ENCODE results near the gene HS6ST3. TPM values are rescaled to one million over a fixed set of nuclear protein-coding genes. Genes with fewer than 3 reads are reported as not detected.

HS6ST3 gene
- total and polyA plus RNA-seq, 2 donors (not counting 1 experiment from before 2014, with no cell fraction given): not detected

DNA sequence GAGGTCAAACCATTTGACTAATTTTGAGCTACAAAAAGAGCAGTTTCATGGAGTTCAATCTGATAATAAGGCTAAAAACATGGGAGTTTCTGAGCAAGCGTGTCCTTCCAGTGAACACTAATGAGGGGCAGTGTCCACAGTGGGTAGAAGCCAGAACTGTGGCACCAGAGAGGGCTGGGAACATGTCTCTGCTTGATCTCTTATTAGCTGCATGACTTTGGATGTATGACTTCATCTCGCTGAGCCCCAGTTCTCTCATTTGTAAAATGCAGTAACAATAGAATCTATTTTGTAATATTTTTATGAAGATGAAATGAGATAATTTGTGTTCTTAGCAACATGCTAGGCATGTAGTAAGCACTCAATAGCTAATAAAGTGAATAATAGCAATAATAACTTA is 69.8 kb downstream of the HS6ST3 start:
- no peak overlapping the region for H3K4me3 ChIP-seq (replicated peaks in 1 of 4; ENCODE audit: control extremely low read depth in 1 of 4, insufficient read depth in 1 of 4, low read depth in 3 of 4, low read length in 4 of 4)

DNA sequence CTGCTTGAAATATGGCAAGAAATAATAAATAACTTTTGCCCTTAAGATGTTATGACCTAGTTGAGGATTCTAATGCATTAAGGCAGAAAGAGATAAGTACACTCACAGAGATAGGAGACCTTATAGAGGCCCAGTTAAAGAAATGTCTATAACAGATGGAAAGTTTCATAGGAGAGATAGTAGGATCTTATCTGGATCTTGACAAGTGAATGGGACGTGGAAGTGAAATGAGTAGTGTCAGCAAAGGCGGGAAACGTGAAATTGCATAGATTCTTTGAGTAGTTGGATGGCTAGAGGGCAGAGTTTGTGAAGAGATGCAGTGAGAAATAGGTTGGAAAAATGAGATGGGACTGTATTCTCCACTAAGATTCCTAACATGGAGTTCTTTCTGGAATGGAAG is 71.2 kb downstream of the HS6ST3 start:
- TF ChIP-seq EZH2 (IDR thresholded peaks at IDR 0.05; ENCODE audit: low read length, missing control alignments): no peak
- TF ChIP-seq, protein P1, sequence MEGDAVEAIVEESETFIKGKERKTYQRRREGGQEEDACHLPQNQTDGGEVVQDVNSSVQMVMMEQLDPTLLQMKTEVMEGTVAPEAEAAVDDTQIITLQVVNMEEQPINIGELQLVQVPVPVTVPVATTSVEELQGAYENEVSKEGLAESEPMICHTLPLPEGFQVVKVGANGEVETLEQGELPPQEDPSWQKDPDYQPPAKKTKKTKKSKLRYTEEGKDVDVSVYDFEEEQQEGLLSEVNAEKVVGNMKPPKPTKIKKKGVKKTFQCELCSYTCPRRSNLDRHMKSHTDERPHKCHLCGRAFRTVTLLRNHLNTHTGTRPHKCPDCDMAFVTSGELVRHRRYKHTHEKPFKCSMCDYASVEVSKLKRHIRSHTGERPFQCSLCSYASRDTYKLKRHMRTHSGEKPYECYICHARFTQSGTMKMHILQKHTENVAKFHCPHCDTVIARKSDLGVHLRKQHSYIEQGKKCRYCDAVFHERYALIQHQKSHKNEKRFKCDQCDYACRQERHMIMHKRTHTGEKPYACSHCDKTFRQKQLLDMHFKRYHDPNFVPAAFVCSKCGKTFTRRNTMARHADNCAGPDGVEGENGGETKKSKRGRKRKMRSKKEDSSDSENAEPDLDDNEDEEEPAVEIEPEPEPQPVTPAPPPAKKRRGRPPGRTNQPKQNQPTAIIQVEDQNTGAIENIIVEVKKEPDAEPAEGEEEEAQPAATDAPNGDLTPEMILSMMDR (conservative IDR thresholded peaks at IDR 0.05 in 1 of 2, IDR thresholded peaks at IDR 0.05 in 1 of 2; ENCODE audit: low read depth in 1 of 2, low read length in 2 of 2): no peak
- Histone ChIP-seq H3K9me3 (ENCODE audit: control insufficient read depth, insufficient read depth, low read depth, low read length) (no peaks in the 10 kb centered on the region), H3K4me2 (ENCODE audit: extremely low read depth, insufficient read depth, low read length) (no peak overlapping the region), H2AFZ (ENCODE audit: low read length) (no peak overlapping the region), H3K4me1 (ENCODE audit: control insufficient read depth, extremely low read depth, insufficient read depth, low read length) (no peaks in the 10 kb centered on the region), H3K27me3 (ENCODE audit: control insufficient read depth, insufficient read depth, low read length) (no peaks in the 10 kb centered on the region), H3K79me2 (ENCODE audit: control insufficient read depth, insufficient read depth, low read length) (no peaks in the 10 kb centered on the region), H3K9ac (ENCODE audit: insufficient read depth, low read length) (no peak overlapping the region), H3K27ac (ENCODE audit: insufficient read depth, low read length) (no peak overlapping the region), H3K36me3 (ENCODE audit: control insufficient read depth, insufficient read depth, low read length) (no peaks in the 10 kb centered on the region), H4K20me1 (ENCODE audit: control insufficient read depth, extremely low read depth, insufficient read depth, low read length) (no peaks in the 10 kb centered on the region), H3K4me3 (replicated peaks in 1 of 4; ENCODE audit: control extremely low read depth in 1 of 4, insufficient read depth in 1 of 4, low read depth in 3 of 4, low read length in 4 of 4) (no peak overlapping the region)
- DNase-seq (ENCODE audit: low read depth in 2 of 2): no peak

More for the DNA sequence above, 69.8 kb downstream of the HS6ST3 start:
- TF ChIP-seq EZH2 (IDR thresholded peaks at IDR 0.05; ENCODE audit: low read length, missing control alignments): no peak
- TF ChIP-seq, protein P1 (conservative IDR thresholded peaks at IDR 0.05 in 1 of 2, IDR thresholded peaks at IDR 0.05 in 1 of 2; ENCODE audit: low read depth in 1 of 2, low read length in 2 of 2): no peak
- Histone ChIP-seq H3K9ac (ENCODE audit: insufficient read depth, low read length) (no peak overlapping the region), H3K36me3 (ENCODE audit: control insufficient read depth, insufficient read depth, low read length) (no peaks in the 10 kb centered on the region), H3K27ac (ENCODE audit: insufficient read depth, low read length) (no peak overlapping the region), H3K9me3 (ENCODE audit: control insufficient read depth, insufficient read depth, low read depth, low read length) (no peaks in the 10 kb centered on the region), H3K79me2 (ENCODE audit: control insufficient read depth, insufficient read depth, low read length) (no peaks in the 10 kb centered on the region), H4K20me1 (ENCODE audit: control insufficient read depth, extremely low read depth, insufficient read depth, low read length) (no peaks in the 10 kb centered on the region), H2AFZ (ENCODE audit: low read length) (no peak overlapping the region), H3K27me3 (ENCODE audit: control insufficient read depth, insufficient read depth, low read length) (no peaks in the 10 kb centered on the region), H3K4me1 (ENCODE audit: control insufficient read depth, extremely low read depth, insufficient read depth, low read length) (no peaks in the 10 kb centered on the region), H3K4me2 (ENCODE audit: extremely low read depth, insufficient read depth, low read length) (no peak overlapping the region)
- DNase-seq (ENCODE audit: low read depth in 2 of 2): no peak

DNA sequence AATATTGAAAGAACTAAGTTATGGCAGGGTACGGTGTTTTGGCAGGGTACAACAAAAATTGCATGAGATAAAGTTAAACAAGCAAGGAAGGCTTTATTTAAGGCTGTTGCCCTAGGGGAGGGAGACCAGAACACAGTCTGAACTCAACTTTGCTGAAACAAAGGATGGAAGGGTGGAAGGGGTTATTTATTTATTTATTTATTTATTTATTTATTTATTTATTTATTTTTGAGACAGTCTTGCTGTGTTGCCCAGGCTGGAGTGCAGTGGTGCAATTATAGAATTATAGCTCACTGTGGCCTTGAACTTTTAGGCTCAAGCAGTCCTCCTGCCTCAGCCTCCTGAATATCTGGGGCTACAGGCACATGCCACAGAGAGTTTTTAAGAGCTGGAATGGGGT is 75.9 kb downstream of the HS6ST3 start:
- Histone ChIP-seq H3K9me3 (ENCODE audit: control insufficient read depth, insufficient read depth, low read depth, low read length) (no peaks in the 10 kb centered on the region), H3K4me3 (replicated peaks in 1 of 4; ENCODE audit: control extremely low read depth in 1 of 4, insufficient read depth in 1 of 4, low read depth in 3 of 4, low read length in 4 of 4) (no peak overlapping the region), H3K36me3 (ENCODE audit: control insufficient read depth, insufficient read depth, low read length) (no peaks in the 10 kb centered on the region), H3K27ac (ENCODE audit: insufficient read depth, low read length) (no peak overlapping the region), H3K4me2 (ENCODE audit: extremely low read depth, insufficient read depth, low read length) (no peak overlapping the region), H3K4me1 (ENCODE audit: control insufficient read depth, extremely low read depth, insufficient read depth, low read length) (no peaks in the 10 kb centered on the region), H3K9ac (ENCODE audit: insufficient read depth, low read length) (no peak overlapping the region), H3K79me2 (ENCODE audit: control insufficient read depth, insufficient read depth, low read length) (no peaks in the 10 kb centered on the region), H2AFZ (ENCODE audit: low read length) (no peak overlapping the region), H3K27me3 (ENCODE audit: control insufficient read depth, insufficient read depth, low read length) (no peaks in the 10 kb centered on the region), H4K20me1 (ENCODE audit: control insufficient read depth, extremely low read depth, insufficient read depth, low read length) (no peaks in the 10 kb centered on the region)
- TF ChIP-seq, protein P1 (conservative IDR thresholded peaks at IDR 0.05 in 1 of 2, IDR thresholded peaks at IDR 0.05 in 1 of 2; ENCODE audit: low read depth in 1 of 2, low read length in 2 of 2): no peak
- TF ChIP-seq EZH2 (IDR thresholded peaks at IDR 0.05; ENCODE audit: low read length, missing control alignments): no peak
- no peak for DNase-seq (ENCODE audit: low read depth in 2 of 2)
